GM04503 (cell line): ENCODE data around the gene PNMA8C.
"Not testable (repeated sequence)": the region's sequence is repeated elsewhere in the genome, so short reads cannot be mapped to it uniquely, and the experiment has no call there.

Experiments used
- DNase-seq: peaks from one replicate; pipeline ENCODE4 v3.0.0-alpha.2; 2012; ENCODE audit warnings: low read depth

PNMA8C gene

GRCh38 chr19:46388311-46389095, 40.2 kb downstream of the PNMA8C start:
- no peak for DNase-seq

- no peak for DNase-seq
Measured at GRCh38 chr19:46387713-46388130, 41.0 kb downstream of the PNMA8C start.

GRCh38 chr19:46386996-46387712, 41.6 kb downstream of the PNMA8C start:
- no peak for DNase-seq

- no peak for DNase-seq
Measured at GRCh38 chr19:46386151-46386550, 42.6 kb downstream of the PNMA8C start.

GRCh38 chr19:46385636-46386035, 43.1 kb downstream of the PNMA8C start:
- DNase-seq, result no peak

- no peak for DNase-seq
Measured at GRCh38 chr19:46384396-46384795, 44.3 kb downstream of the PNMA8C start.

GRCh38 chr19:46383846-46384245, 44.9 kb downstream of the PNMA8C start:
- DNase-seq, result no peak

- no peak for DNase-seq
Measured at GRCh38 chr19:46383171-46383815, 45.4 kb downstream of the PNMA8C start.

- no peak for DNase-seq
Measured at GRCh38 chr19:46381756-46382345, 46.9 kb downstream of the PNMA8C start.

GRCh38 chr19:46381346-46381745, 47.4 kb downstream of the PNMA8C start:
- no peak for DNase-seq

GRCh38 chr19:46380690-46381089, 48.0 kb downstream of the PNMA8C start:
- DNase-seq, result no peak

GRCh38 chr19:46378268-46378667, 50.5 kb downstream of the PNMA8C start:
- peak; percentile 80 for DNase-seq

GRCh38 chr19:46376241-46377153, 52.2 kb downstream of the PNMA8C start:
- no peak for DNase-seq

- DNase-seq, result not testable (repeated sequence)
Measured at GRCh38 chr19:46375476-46376067, 53.2 kb downstream of the PNMA8C start.
